ENCODE measurements around the gene CKLF.
"Not testable (repeated sequence)": the region's sequence is repeated elsewhere in the genome, so short reads cannot be mapped to it uniquely, and the experiment has no call there.

CKLF gene

DNA sequence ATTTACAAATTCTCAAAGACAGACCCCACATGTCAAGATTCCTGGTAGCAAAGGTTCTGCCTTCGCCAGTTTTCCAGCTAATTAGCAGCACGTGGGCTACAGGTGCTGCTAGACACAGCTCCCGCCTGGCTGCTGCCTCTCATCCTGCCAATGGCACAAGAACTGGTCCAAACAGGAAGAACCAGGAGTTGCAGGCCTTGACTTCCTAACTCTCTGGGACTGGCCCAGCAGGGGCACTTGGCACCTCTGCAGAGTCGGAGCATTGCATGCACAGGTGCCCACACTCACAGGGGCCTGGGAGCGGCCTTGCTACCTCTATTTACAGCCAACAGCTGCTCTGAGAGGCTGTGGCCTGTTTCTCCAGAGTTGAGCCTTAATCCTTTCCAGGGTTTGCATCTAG, 42.1 kb upstream of the CKLF start:
- DNase-seq (ENCODE audit: low spot score), result no peak
- TF ChIP-seq, protein P1, sequence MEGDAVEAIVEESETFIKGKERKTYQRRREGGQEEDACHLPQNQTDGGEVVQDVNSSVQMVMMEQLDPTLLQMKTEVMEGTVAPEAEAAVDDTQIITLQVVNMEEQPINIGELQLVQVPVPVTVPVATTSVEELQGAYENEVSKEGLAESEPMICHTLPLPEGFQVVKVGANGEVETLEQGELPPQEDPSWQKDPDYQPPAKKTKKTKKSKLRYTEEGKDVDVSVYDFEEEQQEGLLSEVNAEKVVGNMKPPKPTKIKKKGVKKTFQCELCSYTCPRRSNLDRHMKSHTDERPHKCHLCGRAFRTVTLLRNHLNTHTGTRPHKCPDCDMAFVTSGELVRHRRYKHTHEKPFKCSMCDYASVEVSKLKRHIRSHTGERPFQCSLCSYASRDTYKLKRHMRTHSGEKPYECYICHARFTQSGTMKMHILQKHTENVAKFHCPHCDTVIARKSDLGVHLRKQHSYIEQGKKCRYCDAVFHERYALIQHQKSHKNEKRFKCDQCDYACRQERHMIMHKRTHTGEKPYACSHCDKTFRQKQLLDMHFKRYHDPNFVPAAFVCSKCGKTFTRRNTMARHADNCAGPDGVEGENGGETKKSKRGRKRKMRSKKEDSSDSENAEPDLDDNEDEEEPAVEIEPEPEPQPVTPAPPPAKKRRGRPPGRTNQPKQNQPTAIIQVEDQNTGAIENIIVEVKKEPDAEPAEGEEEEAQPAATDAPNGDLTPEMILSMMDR (IDR thresholded peaks at IDR 0.05; ENCODE audit: extremely low read depth, missing control alignments), result no peak

DNA sequence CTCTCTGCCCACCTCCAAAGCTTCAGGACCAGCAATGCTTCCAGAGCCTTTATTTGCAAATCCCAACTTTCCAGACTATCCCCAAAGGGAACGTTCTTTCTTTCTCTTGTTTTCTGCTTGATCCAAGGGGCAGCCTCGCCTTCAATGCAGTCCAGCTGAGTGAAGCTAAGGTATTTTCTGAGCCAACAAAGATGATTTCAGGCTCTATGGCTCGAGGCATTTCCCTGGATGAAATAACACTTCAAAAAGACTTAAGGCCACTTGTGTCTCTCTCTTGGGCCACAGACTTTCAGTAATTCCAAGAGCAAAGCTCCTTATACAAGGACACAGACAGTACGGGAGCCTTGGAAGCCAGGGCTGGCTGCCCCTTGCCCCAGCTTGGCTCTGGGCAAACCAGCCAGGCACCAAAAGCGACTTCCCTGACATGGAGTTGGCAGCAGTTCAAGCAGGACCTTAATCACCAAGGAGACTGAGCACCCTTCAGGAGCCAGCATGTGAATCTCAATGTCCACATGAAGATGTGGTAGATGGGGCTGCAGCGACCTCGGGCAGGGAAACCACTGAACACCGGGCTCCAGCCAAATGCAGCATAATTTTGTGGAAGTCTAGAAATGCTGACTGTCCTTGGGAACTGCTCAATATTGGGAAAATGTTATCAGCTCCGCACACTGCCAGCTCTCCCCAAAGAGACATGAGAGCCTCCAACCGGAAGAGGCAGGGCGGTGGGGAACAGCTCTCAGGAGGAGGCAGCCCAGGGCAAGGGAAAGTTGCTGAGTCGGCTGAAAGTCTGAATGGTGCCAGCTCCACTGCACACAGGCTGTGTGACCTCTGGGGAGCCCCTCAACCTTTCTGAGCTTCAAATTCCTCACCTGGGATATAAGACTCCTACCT, 41.4 kb upstream of the CKLF start:
- DNase-seq (ENCODE audit: low spot score), result no peak

DNA sequence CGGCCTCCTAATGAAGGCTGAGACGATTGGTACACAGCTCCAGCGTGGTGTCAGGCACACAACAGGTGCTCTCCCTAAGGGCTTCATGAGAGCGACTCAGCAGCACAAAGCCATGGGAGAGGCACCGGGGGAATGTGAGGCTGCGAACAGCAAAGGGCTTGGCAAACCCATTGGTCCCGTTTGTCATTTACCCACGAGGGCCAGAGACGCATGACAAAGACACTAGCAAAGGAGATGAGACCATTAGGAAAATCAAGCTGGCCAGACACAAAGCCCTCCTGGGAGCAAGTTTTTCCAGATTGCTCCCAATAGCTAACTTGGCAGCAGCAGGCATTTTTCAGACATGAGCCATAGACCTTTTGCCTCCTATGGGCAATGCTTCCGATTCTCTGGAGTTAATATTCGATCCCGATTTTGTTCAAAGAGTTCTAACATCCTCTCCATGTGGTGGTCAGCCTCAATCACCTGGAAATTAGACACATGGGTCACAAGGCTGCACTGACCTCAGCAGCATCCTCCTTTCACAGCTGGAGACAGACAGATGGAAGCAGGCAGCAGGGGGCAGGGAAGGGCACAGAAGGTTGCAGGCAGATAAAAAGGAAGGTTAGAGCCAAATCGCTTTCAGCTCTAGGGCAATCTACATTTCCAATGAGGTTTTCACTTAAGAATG, 40.6 kb upstream of the CKLF start:
- TF ChIP-seq, protein P1 (IDR thresholded peaks at IDR 0.05; ENCODE audit: extremely low read depth, missing control alignments), result no peak
- DNase-seq (ENCODE audit: low spot score), result no peak

More for the DNA sequence above, 41.4 kb upstream of the CKLF start:
- TF ChIP-seq, protein P1 (IDR thresholded peaks at IDR 0.05; ENCODE audit: extremely low read depth, missing control alignments), result no peak

DNA sequence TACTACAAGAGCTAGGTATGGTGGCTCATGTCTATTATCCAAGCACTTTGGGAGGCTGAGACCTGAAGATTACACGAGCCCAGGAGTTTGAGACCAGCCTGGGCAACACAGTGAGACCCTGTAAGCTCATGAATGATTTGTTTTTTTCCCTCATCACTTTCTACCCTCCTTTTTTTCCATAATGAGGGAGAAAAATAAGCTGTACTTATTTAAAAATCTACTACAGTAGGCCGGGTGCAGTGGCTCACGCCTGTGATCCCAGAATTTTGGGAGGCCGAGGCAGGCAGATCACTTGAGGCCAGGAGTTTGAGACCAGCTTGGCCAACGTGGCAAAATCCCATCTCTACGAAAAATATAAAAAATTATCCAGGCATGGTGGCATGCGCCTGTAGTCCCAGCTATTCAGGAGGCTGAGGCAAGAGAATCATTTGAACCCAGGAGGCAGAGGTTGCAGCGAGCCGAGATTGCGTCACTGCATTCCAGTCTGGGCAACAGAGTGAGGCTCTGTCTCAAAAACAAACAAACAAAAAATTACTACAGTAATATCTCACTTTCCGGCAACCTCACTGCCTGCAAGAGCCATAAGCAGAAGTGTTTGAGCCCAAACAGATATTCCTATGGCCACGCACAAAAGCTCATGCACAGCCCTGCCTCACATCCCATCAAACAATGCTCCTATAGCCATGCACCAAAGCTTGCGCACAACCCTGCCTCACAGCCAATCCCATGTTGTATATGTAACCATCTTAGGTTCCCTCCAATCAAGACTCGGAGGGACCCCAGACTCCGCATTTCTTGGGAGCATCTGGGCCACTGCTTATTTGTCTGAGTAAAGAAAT, 39.9 kb upstream of the CKLF start:
- TF ChIP-seq, protein P1 (IDR thresholded peaks at IDR 0.05; ENCODE audit: extremely low read depth, missing control alignments), result no peak
- no peak for DNase-seq (ENCODE audit: low spot score)

DNA sequence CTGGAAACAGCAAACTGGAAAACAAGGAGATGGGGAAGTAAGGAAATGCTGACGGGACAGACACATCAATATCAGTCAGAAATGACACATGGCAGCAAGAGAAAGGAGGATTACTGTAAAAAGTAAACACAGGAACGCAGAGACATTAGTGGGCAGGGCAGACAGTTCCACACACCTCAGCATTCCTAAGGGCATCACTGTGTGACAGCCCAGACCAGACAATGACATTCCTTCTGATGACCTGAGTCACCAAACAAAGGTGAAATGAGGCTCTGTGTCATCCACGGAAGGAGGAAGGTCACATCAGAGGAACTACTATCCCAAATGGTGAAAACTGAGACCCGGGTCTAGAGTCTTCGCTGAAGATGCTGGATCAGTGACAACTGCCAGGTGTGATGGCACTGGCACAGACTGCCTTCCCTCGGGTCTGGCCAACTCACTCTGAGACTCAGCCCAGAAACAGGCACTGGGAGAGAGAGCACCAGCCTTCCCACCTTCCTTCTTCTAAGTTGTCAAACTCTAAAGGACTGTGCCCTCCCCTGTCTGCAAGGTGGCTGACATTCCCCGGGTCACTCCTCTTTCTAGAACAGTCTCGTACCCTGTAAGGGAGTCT, 39.2 kb upstream of the CKLF start:
- DNase-seq (ENCODE audit: low spot score), result no peak
- TF ChIP-seq, protein P1 (IDR thresholded peaks at IDR 0.05; ENCODE audit: extremely low read depth, missing control alignments), result no peak

DNA sequence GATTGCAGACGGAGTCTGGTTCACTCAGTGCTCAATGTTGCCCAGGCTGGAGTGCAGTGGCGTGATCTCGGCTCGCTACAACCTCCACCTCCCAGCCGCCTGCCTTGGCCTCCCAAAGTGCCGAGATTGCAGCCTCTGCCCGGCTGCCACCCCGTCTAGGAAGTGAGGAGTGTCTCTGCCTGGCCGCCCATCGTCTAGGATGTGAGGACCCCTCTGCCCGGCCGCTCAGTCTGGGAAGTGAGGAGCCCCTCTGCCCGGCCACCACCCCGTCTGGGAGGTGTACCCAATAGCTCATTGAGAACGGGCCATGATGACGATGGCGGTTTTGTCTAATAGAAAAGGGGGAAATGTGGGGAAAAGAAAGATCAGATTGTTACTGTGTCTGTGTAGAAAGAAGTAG, 38.0 kb upstream of the CKLF start:
- not testable (repeated sequence) for DNase-seq (ENCODE audit: low spot score)

DNA sequence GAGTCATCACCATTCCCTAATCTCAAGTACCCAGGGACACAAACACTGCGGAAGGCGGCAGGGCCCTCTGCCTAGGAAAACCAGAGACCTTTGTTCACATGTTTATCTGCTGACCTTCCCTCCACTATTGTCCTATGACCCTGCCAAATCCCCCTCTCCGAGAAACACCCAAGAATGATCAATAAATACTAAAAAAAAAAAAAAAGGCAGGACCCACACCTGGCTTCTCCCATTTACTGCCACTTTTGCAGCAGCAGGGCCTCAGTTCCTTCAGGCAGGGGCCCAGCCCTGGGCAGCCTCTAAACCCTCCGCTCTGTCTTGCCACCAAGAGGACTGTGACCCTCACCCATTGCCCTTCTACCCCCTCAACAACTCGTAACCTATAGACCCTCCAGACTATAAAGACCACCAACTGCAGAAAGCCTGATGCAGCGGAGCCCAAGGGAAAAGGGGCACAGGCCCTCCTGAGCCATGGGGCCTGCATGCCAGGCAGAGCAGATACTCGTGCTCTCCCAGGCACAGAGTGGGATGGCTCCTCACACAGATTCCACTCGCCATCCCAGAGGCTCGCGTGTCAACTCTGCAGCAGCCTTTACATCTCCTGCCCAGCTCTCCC, 37.3 kb upstream of the CKLF start:
- DNase-seq (ENCODE audit: low spot score), result not testable (repeated sequence)

Measured in GM20000 (cell line).